Stimulated activated CD4-positive, alpha-beta T cell treated with anti-CD3 and anti-CD28 coated beads, Interleukin-12 subunit alpha, Interleukin-12 subunit beta, amount 100 ng/mL, for 4 hours (primary cell): ENCODE results near the gene BICD2.

Source experiments
- DNase-seq: peaks from one replicate; pipeline ENCODE4 v3.0.0-alpha.2; 2020

Gene BICD2

DNA sequence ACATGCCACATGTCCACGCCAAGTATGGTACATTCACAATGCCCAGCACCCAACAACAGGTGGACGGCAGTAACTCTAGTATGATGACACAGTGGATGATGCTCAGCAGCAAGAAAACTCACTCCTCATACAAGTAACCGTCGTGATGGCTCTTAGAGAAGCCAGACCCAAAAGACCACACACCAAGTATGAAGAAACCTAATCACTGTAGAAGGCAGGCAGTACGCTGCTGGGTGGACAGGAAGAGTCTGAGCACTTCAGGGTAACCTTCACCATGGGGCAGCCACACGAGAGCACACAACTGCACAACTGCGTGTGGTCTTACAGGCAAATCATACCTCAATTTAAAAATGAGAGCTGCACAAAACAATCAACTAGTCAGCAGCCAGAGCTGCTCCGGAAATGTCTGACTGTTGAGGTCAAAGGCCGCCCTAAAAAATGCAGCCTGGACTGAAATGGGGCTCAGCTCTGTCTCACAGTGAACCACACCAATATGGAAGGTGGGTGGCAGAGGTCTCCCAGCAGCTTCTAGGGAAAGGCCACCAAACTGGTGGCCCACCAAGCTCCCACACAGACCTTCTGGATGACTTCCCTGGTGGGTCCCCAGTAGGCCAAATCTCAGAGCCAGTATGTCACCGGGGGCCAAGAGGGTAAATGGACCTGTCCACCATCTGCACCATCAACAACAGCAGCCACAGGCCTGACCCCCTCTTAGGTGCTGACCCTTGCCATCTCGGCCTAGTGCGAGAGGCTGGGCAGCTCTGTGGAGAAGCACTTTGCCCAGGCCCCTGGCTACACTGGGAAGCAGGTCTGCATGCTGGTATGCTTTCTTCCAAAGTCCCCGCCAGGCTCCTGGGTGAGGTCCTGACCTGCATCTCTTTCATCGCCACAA, 17.8 kb downstream of the BICD2 start:
- DNase-seq: no peak

DNA sequence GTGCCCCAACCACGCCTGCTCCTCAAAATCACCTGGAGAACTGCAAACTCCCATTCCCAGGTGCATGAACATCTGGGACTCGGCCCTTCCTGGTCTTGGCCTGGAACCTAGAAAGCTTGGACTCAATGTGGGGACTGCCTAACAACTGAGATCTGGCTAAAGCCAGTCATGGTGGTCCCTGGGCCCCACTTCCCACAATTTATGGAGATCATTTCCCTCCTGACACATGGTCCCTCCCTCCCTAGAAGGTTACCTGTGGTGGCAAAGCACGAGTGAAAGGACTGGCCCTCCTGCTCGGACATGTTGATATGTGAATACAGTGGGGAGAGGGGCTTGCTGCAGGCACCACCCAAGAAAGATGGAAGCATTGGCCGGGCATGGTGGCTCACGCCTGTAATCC, 18.8 kb downstream of the BICD2 start:
- no peak for DNase-seq

DNA sequence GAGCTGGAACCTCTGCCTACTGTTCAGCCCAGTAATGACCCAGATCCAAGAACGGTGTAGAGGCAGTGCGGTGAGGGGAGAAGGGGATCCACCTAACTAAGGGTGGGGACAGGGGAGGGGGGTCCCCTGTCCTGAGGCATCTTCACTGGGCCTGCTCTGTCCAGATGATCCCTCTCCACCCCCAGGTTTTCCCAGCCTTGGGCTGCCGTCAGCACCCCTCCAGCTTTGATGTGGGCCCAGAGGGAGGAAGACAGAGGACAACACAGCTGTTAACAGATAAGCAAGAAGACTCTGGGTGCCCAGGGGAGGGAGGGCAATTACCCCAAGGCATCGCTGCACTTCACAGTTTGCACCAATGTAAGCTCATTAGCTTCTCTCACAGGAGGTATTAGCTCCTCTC, 19.3 kb downstream of the BICD2 start:
- DNase-seq: no peak

DNA sequence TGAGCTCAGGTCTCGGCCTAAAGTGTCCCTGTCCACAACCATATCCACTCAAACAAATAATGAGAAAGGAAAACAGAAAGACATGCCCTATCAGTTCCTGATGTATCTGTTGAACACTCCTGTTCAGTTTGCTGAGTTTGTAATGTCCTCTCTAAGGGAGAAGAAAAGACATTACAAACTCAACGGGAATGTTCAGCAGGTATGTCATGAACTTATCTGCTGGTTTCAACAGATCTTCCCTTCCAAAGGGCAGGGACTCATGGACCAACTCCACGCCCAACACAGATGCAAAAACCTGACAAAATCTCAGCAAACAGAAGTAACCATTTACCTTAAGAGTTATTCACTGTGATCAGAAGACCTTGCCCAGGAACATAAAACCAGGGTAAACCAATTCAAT, 23.7 kb downstream of the BICD2 start:
- DNase-seq: no peak

DNA sequence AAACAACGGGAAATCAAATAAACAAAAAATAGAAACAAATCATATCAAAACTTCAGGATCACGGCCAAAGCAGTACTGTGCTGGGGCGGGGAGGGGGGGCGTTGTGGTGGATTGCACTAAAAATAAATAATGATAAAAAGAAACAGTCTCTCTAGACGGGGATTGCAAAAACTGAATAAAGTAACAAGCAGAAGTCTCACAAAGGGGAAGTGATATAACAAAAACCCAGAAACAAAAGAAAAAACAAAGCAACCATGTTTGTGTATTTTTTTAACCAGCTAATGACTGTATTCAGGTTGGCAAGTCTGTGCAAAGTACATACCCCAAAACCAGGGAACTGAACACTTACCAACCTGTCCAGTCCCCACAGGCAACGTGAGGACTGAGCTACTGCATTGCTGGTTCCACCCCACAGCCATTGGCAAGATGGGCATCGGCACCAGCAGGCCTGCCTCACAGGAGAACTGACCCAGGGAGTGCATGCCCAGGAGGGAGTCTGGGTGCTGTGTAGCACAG, 24.1 kb downstream of the BICD2 start:
- DNase-seq: no peak

DNA sequence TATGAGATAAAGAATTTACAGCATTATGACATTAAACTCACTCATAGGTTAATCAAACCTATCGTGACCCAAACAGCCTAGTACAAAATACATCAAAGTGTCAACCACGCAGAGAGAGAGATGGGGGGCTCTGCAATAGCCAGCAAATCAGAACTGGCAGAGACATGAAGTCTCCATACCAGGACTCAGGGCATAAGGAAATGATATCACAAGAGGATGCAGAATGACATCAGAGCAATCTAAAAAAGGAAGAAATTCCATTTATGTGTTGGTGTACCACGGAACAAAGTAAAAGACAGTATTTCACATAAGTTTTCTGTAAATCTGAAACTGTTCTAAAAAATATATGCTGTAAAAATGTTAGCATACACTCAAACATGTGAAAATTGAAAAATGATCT, 24.6 kb downstream of the BICD2 start:
- DNase-seq: no peak

DNA sequence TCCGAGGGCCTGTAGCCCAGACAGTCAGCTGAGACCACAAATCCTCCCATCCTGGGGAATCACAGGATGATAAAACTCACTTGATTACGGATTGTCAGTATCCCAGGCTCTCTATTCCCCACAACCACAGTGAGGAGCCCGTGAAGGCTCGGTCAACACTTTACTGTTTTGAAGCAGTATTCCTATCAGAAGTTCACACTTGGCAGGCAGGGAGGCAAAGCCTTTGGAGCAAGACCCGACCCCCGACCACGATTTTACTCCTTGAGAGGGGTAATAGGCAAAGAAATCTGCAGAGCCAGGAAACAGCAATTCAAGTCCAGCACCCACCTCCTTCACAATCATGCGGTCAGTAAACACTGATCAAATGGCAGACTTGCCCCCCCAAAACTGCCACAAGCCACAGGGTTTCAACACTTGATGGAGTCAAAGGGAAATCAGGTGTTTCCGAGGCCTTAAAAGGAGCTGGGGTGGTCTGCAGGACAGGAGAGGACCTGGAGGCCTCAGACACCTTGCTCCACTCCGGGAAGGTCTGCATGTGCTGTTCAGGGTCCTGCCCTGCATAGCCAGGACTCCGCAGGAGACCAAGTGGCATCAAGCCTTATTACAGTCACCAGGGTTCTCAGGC, 25.2 kb downstream of the BICD2 start:
- no peak for DNase-seq

DNA sequence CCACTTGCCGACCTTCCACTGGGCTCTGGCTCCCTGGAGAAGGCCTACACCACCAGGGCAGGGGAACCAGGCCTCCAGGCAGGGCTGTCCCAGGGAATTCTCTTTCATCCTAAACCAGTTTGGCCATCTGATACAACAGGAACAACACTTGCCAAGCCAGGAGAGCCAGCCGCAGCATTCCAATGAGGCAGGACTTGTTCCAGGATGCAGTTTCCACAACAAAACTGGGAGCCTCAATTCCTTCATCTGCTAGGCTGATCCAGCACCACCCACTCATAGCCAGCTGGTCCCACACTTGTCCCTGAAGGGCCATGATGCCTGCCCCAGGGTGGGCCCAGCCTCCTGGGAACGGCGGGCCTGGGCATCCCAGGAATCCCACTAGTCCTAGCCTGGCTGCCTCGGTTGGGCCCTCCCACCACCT, 26.0 kb downstream of the BICD2 start:
- no peak for DNase-seq

DNA sequence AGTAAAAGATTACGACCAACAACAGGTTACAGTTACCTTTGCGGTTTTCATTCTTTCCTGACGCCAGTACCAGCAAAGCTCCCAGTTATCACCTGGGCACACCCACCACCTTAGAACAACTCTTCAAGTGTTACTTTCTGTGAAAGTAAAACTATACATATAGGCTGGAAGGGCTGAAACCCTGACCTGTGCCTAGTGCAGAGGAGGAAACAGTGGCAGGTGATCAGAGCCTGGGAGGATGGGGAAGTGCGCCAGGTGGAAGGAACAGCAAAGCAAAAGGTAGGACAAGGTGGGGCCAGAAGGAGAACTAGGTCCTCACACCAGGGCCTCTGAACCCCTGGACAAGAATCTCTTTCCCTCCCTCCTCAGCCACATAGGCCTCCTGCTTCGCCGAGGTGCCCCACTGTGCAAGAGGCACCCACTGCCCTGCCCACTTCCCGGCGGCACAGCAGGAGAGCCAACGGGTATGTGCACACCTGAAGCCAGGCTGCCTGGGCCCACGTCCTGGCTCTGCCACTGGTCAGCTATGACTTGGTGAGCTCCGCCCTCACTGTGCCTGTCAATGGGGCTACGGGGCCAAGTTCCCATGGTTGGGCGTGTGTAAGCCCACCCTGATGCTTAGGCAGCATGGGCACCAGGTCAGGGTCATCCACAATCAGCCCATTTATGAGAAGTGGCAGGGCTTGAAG, 26.9 kb downstream of the BICD2 start:
- DNase-seq: no peak

DNA sequence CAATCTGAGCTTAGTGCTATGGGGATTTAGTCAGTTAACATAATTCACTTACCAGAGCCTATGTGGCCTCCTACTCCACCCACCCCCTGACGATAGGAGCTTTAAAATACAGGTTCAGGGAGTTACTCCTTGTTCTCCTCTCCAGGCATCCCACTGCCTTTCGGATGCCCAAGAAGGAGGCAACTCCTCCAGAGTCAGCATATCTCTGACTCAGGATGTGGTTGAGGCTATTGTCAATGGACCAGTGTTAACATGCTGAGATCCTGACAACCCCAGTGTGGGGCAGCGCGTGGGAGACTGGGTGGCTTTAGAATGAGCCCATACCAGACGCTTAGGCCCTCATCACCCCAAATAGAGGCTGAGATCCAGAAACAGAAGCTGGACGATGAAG, 27.4 kb downstream of the BICD2 start:
- no peak for DNase-seq

DNA sequence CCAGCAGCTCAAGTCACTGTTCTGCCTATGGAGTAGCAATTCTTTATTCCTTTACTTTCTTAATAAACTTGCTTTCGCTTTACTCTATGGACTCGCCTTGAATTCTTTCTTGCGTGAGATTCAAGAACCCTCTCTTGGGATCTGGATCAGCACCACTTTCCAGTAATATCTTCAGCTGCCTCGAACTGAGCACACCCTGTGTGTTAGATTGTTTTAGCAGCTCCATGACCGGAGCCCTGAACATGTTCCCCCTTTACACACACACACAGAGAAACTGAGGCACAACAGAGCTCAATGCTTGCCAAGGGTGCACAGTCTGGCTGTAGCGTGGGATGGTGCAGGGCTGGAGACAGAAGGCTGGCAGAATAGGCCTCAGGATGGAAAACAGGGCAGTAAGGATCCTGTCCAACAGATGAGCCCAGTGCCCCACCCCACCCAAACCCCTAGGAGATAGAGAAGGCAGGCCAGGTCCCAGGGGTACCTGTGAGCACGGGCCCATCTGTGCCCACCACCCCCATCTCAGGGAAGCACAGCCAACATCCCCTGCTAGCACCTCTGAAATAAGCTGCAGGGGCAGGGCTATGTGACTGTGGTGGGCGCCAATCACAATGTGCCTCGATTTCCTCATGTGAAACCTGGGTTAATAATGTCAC, 27.9 kb downstream of the BICD2 start:
- DNase-seq: no peak

DNA sequence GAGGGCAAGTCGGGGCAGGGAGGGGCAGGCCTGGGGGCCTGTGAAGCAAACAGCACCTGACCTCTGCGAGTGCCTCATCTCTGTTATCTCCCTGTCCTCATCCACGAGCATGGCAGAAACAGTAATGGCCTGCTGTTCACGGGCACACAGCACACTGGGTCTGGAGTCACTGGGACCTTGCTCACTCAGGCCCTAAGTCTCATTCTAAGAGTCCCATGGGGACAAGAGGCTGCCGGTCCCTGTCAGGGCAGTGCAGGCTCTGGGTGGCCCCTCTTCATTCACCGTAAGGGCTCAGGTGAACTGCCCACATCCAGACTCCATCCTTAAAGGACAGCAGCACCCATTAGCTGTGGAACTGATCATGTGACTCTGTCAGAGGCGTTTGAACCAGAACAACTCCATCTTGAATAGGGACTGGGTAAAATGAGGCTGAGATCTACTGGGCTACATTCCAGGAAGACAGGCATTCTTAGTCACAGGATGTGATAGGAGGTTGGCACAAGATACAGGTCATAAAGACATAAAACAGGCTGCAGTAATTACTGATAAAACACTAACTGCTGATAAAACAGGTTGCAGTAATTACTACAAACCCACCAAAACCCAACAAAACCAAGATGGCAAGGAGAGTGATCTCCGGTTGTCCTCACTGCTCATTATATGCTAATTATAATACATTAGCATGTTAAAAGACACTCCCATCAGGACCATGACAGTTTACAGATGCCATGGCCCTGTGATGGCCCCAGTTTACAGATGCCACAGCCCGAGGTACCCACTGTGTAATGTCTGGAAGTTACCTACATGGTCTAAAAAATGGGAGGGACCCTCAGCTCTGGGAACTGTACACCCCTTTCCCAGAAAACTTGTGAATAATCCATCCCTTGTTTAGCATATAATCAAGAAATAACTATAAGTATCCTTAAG, 28.7 kb downstream of the BICD2 start:
- DNase-seq: no peak

DNA sequence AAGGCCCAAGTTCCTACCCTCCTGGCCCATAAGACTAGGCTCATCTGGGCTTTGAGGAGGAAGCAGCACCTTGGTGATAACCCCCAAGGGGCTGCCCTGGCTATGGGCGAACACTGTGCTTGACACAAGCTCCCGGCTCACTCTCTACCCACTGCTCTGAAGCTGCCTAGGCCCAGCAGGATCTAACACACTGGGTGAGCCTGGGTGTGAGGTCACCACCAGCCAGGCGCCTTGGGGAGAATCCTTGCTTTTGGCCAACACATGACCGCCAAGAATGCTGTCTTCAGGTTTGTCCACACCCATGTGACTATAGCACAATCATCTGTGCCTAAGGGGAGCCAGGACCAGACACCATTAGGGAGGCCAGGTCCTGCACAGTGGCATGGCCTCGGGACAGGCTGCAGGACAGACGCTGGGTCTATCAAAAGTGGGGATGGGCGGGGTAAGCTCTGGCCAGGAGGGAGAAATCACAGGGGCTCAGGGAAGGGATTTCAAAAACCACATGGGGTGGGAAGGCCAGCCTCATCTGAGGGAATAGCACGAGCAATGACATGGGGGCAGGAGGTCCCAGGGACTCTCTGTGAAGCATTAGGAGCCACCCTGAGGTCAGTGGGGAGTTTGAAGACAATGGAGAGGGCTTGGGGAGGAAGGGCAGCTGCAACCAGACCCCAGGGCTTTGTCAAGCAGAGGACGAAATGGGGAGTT, 29.6 kb downstream of the BICD2 start:
- DNase-seq: no peak

DNA sequence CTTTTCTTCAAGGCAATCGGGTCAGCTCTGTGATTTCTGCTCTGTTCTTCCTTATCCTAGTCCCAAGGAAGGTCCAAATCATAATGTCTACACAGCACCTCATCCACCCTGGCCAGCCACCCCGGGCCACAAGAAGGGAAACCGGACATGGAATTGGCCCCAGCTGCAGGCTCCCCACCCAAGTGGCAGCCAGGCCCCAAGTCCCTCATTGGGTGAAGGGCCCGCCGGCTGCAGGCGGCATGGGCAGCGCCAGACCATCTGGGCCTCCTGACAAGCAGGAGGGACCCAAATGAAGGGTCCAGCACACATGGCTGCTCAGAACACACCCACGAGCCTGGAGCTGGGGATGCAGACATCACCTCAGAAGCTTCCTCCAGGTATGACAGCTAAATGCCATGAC, 33.7 kb downstream of the BICD2 start:
- DNase-seq: no peak

DNA sequence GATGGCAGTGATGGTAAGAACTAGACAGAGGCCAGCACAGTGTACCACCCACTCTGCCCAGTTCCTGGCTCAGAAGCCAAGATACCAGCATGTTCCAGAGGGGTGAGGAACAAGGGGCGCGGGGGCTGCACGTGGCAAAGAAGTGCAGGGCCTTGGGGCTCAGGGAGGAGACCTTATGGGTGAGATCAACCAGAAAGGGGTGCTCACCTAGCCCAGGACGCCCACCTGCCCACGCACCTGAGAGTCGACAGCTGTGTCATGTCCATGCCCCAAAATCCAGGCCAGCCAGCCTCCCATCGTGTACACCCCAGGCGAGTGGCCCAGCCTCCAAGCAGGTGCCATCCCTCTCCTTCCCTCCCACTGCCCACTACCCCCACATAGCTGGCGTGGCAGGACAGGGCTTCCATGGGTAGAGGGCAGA, 34.9 kb downstream of the BICD2 start:
- DNase-seq: no peak

DNA sequence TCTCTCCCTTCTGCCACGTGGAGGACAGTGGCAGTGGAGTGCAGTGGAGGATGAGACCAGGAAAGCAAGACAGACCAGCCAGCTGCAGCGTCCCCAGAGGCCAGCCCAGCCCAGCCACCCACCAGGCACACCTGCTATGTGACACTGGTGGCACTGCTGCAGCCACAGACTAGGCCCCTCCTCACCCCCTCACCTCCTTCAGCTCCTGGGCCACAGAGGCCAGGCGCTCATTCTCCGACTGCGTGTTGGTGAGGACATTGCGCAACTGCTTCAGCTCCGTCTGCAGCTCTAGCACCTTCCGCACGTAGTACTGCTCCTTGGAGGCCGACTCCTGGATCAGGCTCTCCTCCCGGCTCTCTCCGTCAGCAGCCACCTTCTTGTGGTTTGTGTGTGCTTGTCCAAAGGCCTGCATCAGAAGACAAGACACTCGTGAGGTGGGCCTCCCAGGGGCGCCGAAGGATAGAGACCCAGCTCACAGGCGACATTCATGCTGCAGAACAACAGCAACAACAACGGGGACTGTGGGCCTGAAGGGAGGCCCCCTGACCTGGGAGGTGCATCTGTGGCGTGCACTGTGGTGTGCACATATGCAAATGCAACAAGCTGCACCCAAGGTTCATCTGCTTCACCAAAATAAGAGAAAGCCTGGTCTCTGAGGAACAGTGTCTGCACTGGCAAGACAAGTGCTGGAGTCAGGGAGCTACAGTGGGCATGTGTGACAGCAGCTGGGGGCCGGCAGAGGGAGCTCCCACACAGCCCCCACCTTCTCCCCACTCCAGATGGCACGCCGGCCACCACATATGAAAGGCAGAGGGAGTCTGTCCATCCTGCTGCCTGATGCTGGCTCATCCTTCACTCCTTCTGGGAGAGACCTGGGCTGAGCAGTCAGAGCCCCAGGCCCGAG, 35.5 kb downstream of the BICD2 start:
- DNase-seq: no peak

DNA sequence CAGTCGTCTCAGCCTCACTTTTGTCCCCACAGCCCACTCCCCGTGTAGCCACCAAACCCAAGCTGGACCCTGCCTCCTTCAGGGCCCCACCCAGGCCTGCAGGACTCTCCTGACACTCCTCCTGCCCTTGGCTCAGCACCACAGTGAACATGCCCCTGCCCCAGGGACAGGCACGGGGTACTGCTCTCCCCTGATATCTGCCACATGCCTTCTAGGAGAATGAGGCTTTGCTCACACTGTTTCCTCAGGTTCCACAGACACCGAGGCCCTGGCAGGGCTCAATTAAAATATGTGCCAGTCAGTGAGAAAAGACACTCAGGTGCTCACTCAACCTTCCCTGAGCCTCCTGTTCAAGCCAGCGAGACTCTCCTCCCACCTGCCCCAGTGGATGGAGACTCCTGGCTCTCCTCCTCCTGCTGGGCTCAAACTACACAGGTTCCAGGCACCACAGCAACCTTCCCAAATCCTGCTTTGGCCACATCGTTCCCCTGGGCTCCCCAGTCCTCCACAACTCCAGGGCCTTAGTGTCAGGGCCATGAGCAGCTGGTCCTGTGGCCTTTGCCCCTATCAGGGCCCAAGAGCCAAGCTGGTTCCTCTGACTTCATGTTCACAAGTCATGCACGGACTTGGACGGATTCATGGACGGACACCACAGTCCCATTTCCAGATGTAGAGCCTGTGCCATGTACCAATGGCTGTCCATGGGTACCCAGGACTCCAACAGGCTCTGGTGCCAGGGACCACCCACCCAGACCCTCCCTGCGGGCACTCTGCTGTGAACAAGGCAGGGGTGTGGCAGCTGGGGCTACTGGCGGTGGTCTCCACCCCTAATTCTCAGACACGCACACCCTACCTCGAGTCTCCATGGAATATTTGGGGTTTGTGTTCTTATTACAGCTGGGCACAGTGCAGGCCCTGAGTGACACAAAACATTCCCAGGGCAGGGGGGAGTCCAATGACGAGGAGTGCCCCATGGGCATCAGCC, 36.6 kb downstream of the BICD2 start:
- DNase-seq: no peak

DNA sequence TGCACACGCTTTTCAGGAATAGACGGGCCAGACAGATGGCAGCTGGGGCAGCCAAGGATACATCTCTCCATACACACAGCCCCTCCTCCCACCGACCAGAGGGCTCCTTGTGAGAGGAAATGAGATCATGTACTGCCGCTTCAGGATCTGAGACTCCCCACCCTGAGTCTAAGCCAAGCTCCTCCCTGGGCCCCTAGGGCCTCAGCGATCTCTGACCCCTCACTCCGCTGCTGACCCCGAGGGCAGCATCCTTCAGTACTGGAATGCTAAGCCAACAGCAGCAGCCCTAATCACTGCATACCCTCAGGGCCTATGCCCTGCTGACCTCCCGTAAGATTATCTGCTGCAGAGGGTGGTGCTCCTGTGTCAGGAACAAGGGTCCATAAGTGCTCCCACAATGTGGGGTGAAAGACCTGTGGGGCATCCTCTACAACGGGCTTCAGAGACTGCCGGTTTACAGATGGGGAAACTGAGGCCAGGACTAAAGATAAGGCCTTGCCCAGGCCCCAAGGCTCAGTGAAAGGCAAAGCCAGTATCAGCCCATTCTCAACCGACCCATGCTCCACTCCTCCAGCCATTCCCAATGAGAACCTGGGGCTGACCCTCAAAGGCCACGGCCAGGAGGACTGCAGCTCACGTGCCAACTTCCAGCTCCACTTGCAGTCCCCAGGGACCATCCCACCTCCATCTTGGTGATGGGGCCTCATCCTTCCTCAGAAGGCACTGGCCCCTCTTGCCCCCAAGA, 37.5 kb downstream of the BICD2 start:
- no peak for DNase-seq
